T-helper 2 cell treated with Interferon-gamma antibody and Interleukin-4, amounts not matched to agents 5 μg/mL and 100 μg/mL, for 36 hours (primary cell): Measurements from ENCODE around the gene SS18.
A peak's percentile ranks its signal among the peaks of the same experiment; 100 is the strongest.

Experiments
- DNase-seq: peaks from one replicate; pipeline ENCODE4 v3.0.0; 2021; ENCODE audit warnings: low spot score
- H3K27ac Mint-ChIP-seq: one replicate; pipeline ENCODE4 v1.8.0; 2021; ENCODE audit warnings: mild to moderate bottlenecking, mixed read lengths
- H3K27me3 Mint-ChIP-seq: one replicate; pipeline ENCODE4 v1.8.0; 2021; ENCODE audit warnings: low read depth, mixed read lengths
- H3K36me3 Mint-ChIP-seq: one replicate; pipeline ENCODE4 v1.8.0; 2021; ENCODE audit warnings: low read depth, mixed read lengths
- H3K4me1 Mint-ChIP-seq: one replicate; pipeline ENCODE4 v1.8.0; 2021; ENCODE audit warnings: low read depth, mixed read lengths
- H3K4me3 Mint-ChIP-seq: one replicate; pipeline ENCODE4 v1.8.0; 2022; ENCODE audit warnings: mild to moderate bottlenecking, moderate library complexity, mixed read lengths
- H3K9me3 Mint-ChIP-seq: one replicate; pipeline ENCODE4 v1.8.0; 2021; ENCODE audit warnings: mixed read lengths

SS18 gene

GRCh38 chr18:26089293-26090129 lies 902 bp downstream of the SS18 start:
- H3K27me3 Mint-ChIP-seq, result no peaks in the 10 kb centered on the region
- H3K4me3 Mint-ChIP-seq, result peak overlapping the region; percentile 90
- peaks cover 40% of the 10 kb centered on the region for H3K4me1 Mint-ChIP-seq
- no peak for DNase-seq
- peak overlapping the region; percentile 92 for H3K27ac Mint-ChIP-seq
- no peaks in the 10 kb centered on the region for H3K9me3 Mint-ChIP-seq
- H3K36me3 Mint-ChIP-seq, result peaks cover 34% of the 10 kb centered on the region

DNA sequence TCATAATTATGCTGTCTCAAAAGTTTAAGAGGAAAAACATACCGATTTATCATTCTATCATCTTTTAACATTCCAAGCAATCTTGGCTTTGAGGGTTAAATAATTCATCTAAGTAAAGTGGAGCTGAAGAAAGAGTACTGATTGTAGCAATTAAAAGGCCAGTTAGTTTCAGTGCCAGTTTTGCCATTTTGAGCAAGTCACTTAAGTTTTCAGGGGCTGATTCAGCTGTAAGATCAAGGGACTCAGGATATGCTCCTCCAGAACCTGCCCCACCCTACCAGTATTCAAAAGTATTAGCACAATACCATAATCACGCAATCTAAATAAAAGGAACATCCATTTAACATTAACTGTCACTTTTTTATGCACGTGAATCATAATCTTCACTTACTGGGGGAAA lies 1.9 kb downstream of the SS18 start:
- Mint-ChIP-seq H3K9me3 (no peaks in the 10 kb centered on the region), H3K27ac (peak overlapping the region; percentile 92), H3K27me3 (no peaks in the 10 kb centered on the region), H3K4me1 (peaks cover 45% of the 10 kb centered on the region), H3K36me3 (peaks cover 42% of the 10 kb centered on the region), H3K4me3 (peak overlapping the region; percentile 90)
- no peak for DNase-seq

GRCh38 chr18:26086959-26087358 lies 3.5 kb downstream of the SS18 start:
- DNase-seq, result no peak
- H3K36me3 Mint-ChIP-seq, result peaks cover 50% of the 10 kb centered on the region
- peaks cover 44% of the 10 kb centered on the region for H3K4me1 Mint-ChIP-seq
- peak overlapping the region; percentile 15 for H3K4me3 Mint-ChIP-seq
- no peak overlapping the region for H3K27ac Mint-ChIP-seq
- no peaks in the 10 kb centered on the region for H3K27me3 Mint-ChIP-seq
- no peaks in the 10 kb centered on the region for H3K9me3 Mint-ChIP-seq

DNA sequence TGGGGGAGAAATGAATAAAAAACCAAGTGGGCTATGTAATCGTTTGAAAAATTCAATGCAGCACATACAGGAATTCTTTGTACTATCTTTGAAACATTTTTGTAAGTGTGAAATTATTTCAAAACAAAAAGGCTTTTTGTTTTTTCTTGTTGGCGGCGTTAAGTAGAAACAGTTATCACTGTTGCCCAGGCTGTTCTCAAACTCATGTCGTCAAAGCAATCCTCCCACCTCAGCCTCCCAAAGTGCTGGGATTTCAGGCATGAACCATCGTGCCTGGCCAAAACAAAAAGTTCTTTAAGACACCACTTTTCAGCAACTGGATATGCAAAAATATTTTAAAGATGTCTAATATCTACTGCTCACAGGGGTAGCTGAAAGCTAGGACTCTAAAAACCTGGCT lies 5.4 kb downstream of the SS18 start:
- peaks cover 65% of the 10 kb centered on the region for H3K36me3 Mint-ChIP-seq
- H3K27ac Mint-ChIP-seq, result no peak overlapping the region
- no peak for DNase-seq
- H3K4me3 Mint-ChIP-seq, result no peak overlapping the region
- peaks cover 44% of the 10 kb centered on the region for H3K4me1 Mint-ChIP-seq
- no peaks in the 10 kb centered on the region for H3K9me3 Mint-ChIP-seq
- no peaks in the 10 kb centered on the region for H3K27me3 Mint-ChIP-seq

- Mint-ChIP-seq H3K27ac (no peak overlapping the region), H3K4me3 (no peak overlapping the region), H3K27me3 (no peaks in the 10 kb centered on the region), H3K4me1 (peaks cover 37% of the 10 kb centered on the region), H3K9me3 (no peaks in the 10 kb centered on the region), H3K36me3 (peaks cover 65% of the 10 kb centered on the region)
- no peak for DNase-seq
These were observed 7.3 kb downstream of the SS18 start for GRCh38 chr18:26083099-26083498.

- Mint-ChIP-seq H3K36me3 (peaks cover 69% of the 10 kb centered on the region), H3K4me3 (no peak overlapping the region), H3K4me1 (peaks cover 34% of the 10 kb centered on the region), H3K27ac (no peak overlapping the region), H3K27me3 (no peaks in the 10 kb centered on the region), H3K9me3 (no peaks in the 10 kb centered on the region)
- no peak for DNase-seq
These were observed 7.9 kb downstream of the SS18 start for GRCh38 chr18:26082475-26082874.

GRCh38 chr18:26074246-26074645 lies 16.2 kb downstream of the SS18 start:
- no peaks in the 10 kb centered on the region for H3K27me3 Mint-ChIP-seq
- H3K27ac Mint-ChIP-seq, result no peak overlapping the region
- DNase-seq, result no peak
- peaks cover 19% of the 10 kb centered on the region for H3K9me3 Mint-ChIP-seq
- peaks cover 17% of the 10 kb centered on the region for H3K4me1 Mint-ChIP-seq
- no peak overlapping the region for H3K4me3 Mint-ChIP-seq
- peaks cover 78% of the 10 kb centered on the region for H3K36me3 Mint-ChIP-seq

- DNase-seq, result no peak
- Mint-ChIP-seq H3K36me3 (peaks cover 76% of the 10 kb centered on the region), H3K4me1 (peaks cover 15% of the 10 kb centered on the region), H3K27me3 (no peaks in the 10 kb centered on the region), H3K27ac (no peak overlapping the region), H3K4me3 (no peak overlapping the region), H3K9me3 (peaks cover 19% of the 10 kb centered on the region)
These were observed 16.7 kb downstream of the SS18 start for GRCh38 chr18:26073758-26074157.

GRCh38 chr18:26071725-26072124 lies 18.7 kb downstream of the SS18 start:
- H3K4me1 Mint-ChIP-seq, result peaks cover 16% of the 10 kb centered on the region
- H3K4me3 Mint-ChIP-seq, result no peak overlapping the region
- peaks cover 19% of the 10 kb centered on the region for H3K9me3 Mint-ChIP-seq
- DNase-seq, result no peak
- no peaks in the 10 kb centered on the region for H3K27me3 Mint-ChIP-seq
- no peak overlapping the region for H3K27ac Mint-ChIP-seq
- H3K36me3 Mint-ChIP-seq, result peaks cover 74% of the 10 kb centered on the region

DNA sequence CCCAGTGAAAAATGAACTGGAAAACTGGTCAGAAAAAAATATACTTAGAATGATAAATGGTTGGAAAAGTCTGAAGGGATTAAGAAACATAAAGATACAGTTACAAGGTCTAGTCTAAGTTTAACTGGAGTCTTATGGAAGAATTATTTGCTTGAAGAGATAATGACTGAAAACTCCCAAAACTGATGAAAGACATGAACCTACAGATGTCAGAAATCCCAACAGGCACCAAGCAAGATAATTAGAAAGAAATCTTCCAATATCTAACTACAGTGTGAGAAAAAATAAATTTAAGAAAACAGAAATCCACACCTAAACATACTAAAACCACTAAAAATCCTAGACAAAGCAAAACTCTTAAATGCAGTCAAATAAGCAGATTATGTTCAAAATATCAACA lies 19.4 kb downstream of the SS18 start:
- Mint-ChIP-seq H3K4me1 (peaks cover 14% of the 10 kb centered on the region), H3K27ac (no peak overlapping the region), H3K4me3 (no peak overlapping the region), H3K27me3 (no peaks in the 10 kb centered on the region), H3K36me3 (peaks cover 74% of the 10 kb centered on the region), H3K9me3 (peaks cover 19% of the 10 kb centered on the region)
- no peak for DNase-seq

GRCh38 chr18:26059357-26059756 lies 31.1 kb downstream of the SS18 start:
- Mint-ChIP-seq H3K4me3 (no peak overlapping the region), H3K27ac (peak overlapping the region; percentile 0), H3K9me3 (peaks cover 3% of the 10 kb centered on the region), H3K36me3 (peaks cover 51% of the 10 kb centered on the region), H3K4me1 (peaks cover 12% of the 10 kb centered on the region), H3K27me3 (no peaks in the 10 kb centered on the region)
- no peak for DNase-seq

DNA sequence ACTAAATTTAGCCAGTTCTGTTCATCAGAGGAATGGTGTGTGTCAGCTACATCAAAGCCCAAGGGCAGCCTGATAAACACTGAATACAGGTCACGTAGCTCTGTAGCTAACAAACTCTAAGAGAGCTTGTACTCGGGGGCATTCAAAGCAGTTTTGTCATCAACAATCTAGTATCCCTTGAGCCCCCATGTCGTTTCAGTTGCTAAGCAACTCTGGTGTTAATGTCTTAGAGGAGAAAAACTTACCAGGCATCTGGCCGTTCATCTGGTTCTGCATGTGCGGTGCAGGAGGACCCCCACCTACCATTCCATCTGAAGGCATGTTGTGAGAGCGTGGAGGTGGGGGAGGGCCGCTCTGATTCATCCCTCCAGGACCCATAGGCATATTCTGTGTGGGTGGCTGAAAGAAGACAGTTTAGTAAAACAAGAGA lies 33.1 kb downstream of the SS18 start:
- peaks cover 52% of the 10 kb centered on the region for H3K36me3 Mint-ChIP-seq
- peaks cover 3% of the 10 kb centered on the region for H3K9me3 Mint-ChIP-seq
- H3K4me3 Mint-ChIP-seq, result no peak overlapping the region
- no peak for DNase-seq
- H3K27ac Mint-ChIP-seq, result no peak overlapping the region
- H3K4me1 Mint-ChIP-seq, result peaks cover 12% of the 10 kb centered on the region
- no peaks in the 10 kb centered on the region for H3K27me3 Mint-ChIP-seq

DNA sequence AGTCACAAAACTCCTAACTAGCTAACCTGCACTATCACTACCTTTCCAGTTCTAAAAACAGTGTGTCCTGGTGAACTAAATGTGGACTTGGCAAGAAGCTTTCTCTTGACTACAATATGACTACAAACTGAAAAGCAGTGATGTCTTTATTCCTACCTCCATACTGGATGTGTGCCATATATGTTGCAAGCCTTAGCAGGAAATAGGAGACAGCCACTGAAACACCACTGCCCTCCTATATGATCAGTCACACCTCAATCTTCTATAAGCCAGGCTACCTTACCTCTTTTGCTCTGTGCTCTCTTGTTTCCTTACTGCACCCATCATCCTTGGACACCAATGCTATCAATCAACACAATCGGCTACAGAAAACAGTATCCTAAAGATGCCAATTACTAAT lies 34.1 kb downstream of the SS18 start:
- no peak overlapping the region for H3K4me3 Mint-ChIP-seq
- no peaks in the 10 kb centered on the region for H3K27me3 Mint-ChIP-seq
- peaks cover 13% of the 10 kb centered on the region for H3K4me1 Mint-ChIP-seq
- peaks cover 51% of the 10 kb centered on the region for H3K36me3 Mint-ChIP-seq
- no peak for DNase-seq
- H3K27ac Mint-ChIP-seq, result no peak overlapping the region
- H3K9me3 Mint-ChIP-seq, result peaks cover 3% of the 10 kb centered on the region

GRCh38 chr18:26052505-26052904 lies 37.9 kb downstream of the SS18 start:
- Mint-ChIP-seq H3K27me3 (no peaks in the 10 kb centered on the region), H3K36me3 (peaks cover 44% of the 10 kb centered on the region)

DNA sequence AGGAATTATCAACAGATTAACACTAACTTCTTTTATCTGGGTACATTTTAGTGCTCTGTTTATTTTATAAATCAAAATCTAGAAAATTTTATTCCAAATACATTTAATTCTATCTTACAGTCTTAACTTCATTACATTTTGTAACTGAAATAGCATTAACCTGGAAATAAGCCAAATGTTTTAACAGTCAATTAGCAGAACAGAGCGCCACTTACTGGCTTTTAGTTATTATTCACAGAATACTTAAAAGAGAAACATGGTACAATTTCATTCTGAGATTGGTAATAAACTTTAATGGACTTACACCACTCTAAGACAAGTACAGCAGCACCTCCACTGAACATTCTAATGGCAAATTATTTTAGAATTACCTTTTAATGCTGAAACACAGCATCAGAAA lies 38.6 kb downstream of the SS18 start:
- peaks cover 10% of the 10 kb centered on the region for H3K4me1 Mint-ChIP-seq
- no peak overlapping the region for H3K27ac Mint-ChIP-seq
- H3K9me3 Mint-ChIP-seq, result no peaks in the 10 kb centered on the region
- H3K27me3 Mint-ChIP-seq, result no peaks in the 10 kb centered on the region
- H3K36me3 Mint-ChIP-seq, result peaks cover 43% of the 10 kb centered on the region
- H3K4me3 Mint-ChIP-seq, result no peak overlapping the region
- no peak for DNase-seq

More at GRCh38 chr18:26052505-26052904, 37.9 kb downstream of the SS18 start:
- Mint-ChIP-seq H3K4me3 (no peak overlapping the region), H3K27ac (no peak overlapping the region), H3K9me3 (no peaks in the 10 kb centered on the region), H3K4me1 (peaks cover 10% of the 10 kb centered on the region)
- no peak for DNase-seq
